Panc1 (cell line): ENCODE measurements around the gene HSD17B3.

Source experiments
- POLR2AphosphoS5 ChIP-seq: IDR thresholded peaks from 2 replicates; pipeline ENCODE4 v1.6.1; 2012; ENCODE audit warnings: mild to moderate bottlenecking, low read depth, low read length, moderate library complexity
- SIN3A ChIP-seq: IDR thresholded peaks from 2 replicates; pipeline ENCODE4 v1.6.1; 2012; ENCODE audit warnings: low read depth, mild to moderate bottlenecking, low read length, moderate library complexity, borderline replicate concordance; ENCODE audit not compliant: insufficient read depth
- TCF7L2 ChIP-seq: IDR thresholded peaks from 2 replicates; pipeline ENCODE4 v1.6.1; 2011; ENCODE audit warnings: mild to moderate bottlenecking, low read depth, low read length, inconsistent platforms
- TF ChIP-seq, protein P1 (sequence below): fragments of 450-650 bp; IDR thresholded peaks from 2 replicates; pipeline ENCODE4 v1.5.1; 2017; ENCODE audit warnings: mild to moderate bottlenecking
- TF ChIP-seq, protein P2 (sequence below), 2 experiments: IDR thresholded peaks; 2 replicates each; pipeline ENCODE4 v1.6.1; 2011 to 2012; ENCODE audit warnings: low read depth in 2 of 2, control low read depth in 1 of 2, low read length in 1 of 2, mild to moderate bottlenecking in 1 of 2, moderate library complexity in 1 of 2; ENCODE audit not compliant: insufficient read depth in 1 of 2

DNA sequence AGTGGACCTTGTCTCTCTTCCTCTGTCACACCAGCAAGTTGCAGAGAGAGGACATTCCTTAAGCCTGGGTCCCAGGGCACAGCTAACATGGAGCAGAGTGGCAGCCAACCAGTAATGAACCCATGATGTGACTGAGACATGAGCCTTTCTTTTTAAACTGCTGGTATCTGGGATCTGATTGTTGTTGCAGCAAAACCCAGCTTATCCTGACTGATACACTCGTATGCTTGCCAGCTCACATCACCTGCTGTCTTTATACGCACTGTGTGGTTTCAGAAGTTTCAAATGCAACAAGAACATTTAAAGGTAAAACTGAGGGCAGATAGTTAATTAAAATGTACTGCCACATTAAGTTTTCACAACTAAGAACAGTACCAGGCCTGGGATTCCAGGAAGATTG is 97.1 kb downstream of the HSD17B3 start:
- TF ChIP-seq POLR2AphosphoS5 (no peak), TCF7L2 (no peak), SIN3A (no peak)
- TF ChIP-seq, protein P1, sequence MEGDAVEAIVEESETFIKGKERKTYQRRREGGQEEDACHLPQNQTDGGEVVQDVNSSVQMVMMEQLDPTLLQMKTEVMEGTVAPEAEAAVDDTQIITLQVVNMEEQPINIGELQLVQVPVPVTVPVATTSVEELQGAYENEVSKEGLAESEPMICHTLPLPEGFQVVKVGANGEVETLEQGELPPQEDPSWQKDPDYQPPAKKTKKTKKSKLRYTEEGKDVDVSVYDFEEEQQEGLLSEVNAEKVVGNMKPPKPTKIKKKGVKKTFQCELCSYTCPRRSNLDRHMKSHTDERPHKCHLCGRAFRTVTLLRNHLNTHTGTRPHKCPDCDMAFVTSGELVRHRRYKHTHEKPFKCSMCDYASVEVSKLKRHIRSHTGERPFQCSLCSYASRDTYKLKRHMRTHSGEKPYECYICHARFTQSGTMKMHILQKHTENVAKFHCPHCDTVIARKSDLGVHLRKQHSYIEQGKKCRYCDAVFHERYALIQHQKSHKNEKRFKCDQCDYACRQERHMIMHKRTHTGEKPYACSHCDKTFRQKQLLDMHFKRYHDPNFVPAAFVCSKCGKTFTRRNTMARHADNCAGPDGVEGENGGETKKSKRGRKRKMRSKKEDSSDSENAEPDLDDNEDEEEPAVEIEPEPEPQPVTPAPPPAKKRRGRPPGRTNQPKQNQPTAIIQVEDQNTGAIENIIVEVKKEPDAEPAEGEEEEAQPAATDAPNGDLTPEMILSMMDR = no peak
- TF ChIP-seq, protein P2, sequence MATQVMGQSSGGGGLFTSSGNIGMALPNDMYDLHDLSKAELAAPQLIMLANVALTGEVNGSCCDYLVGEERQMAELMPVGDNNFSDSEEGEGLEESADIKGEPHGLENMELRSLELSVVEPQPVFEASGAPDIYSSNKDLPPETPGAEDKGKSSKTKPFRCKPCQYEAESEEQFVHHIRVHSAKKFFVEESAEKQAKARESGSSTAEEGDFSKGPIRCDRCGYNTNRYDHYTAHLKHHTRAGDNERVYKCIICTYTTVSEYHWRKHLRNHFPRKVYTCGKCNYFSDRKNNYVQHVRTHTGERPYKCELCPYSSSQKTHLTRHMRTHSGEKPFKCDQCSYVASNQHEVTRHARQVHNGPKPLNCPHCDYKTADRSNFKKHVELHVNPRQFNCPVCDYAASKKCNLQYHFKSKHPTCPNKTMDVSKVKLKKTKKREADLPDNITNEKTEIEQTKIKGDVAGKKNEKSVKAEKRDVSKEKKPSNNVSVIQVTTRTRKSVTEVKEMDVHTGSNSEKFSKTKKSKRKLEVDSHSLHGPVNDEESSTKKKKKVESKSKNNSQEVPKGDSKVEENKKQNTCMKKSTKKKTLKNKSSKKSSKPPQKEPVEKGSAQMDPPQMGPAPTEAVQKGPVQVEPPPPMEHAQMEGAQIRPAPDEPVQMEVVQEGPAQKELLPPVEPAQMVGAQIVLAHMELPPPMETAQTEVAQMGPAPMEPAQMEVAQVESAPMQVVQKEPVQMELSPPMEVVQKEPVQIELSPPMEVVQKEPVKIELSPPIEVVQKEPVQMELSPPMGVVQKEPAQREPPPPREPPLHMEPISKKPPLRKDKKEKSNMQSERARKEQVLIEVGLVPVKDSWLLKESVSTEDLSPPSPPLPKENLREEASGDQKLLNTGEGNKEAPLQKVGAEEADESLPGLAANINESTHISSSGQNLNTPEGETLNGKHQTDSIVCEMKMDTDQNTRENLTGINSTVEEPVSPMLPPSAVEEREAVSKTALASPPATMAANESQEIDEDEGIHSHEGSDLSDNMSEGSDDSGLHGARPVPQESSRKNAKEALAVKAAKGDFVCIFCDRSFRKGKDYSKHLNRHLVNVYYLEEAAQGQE (IDR thresholded peaks at IDR 0.05; ENCODE audit: insufficient read depth in 1 of 2, low read depth in 2 of 2, low read length in 1 of 2) = no peak
